GM21723 (cell line): ENCODE measurements around the gene CHN2.

Experiments used
- ATAC-seq: cut with Tn5 transposase; IDR thresholded peaks from one replicate; pipeline ENCODE4 v1.9.1; 2021; ENCODE audit warnings: mild to moderate bottlenecking, moderate library complexity; ENCODE audit not compliant: unreplicated experiment

The CHN2 gene

GRCh38 chr7:29421010-29421956 is 226.7 kb downstream of the CHN2 start:
- no peak for ATAC-seq

- ATAC-seq = no peak
Observed at GRCh38 chr7:29422829-29423228, 228.3 kb downstream of the CHN2 start.

- ATAC-seq = no peak
Observed at GRCh38 chr7:29424295-29424983, 229.9 kb downstream of the CHN2 start.

GRCh38 chr7:29424984-29425309 is 230.4 kb downstream of the CHN2 start:
- ATAC-seq = no peak

GRCh38 chr7:29426587-29426986 is 232.0 kb downstream of the CHN2 start:
- ATAC-seq = no peak

GRCh38 chr7:29429401-29429800 is 234.8 kb downstream of the CHN2 start:
- ATAC-seq = no peak

- no peak for ATAC-seq
Observed at GRCh38 chr7:29430279-29430949, 235.8 kb downstream of the CHN2 start.

- ATAC-seq = no peak
Observed at GRCh38 chr7:29431686-29432085, 237.1 kb downstream of the CHN2 start.

- no peak for ATAC-seq
Observed at GRCh38 chr7:29432721-29433120, 238.1 kb downstream of the CHN2 start.

GRCh38 chr7:29434380-29434768 is 239.8 kb downstream of the CHN2 start:
- ATAC-seq = no peak

GRCh38 chr7:29435167-29435566 is 240.6 kb downstream of the CHN2 start:
- no peak for ATAC-seq

- ATAC-seq = no peak
Observed at GRCh38 chr7:29435902-29436301, 241.3 kb downstream of the CHN2 start.

- no peak for ATAC-seq
Observed at GRCh38 chr7:29442146-29442545, 247.6 kb downstream of the CHN2 start.

GRCh38 chr7:29443552-29443951 is 249.0 kb downstream of the CHN2 start:
- no peak for ATAC-seq

GRCh38 chr7:29444267-29444666 is 249.7 kb downstream of the CHN2 start:
- no peak for ATAC-seq

- no peak for ATAC-seq
Observed at GRCh38 chr7:29445736-29446135, 251.2 kb downstream of the CHN2 start.

- ATAC-seq = no peak
Observed at GRCh38 chr7:29447828-29448227, 253.3 kb downstream of the CHN2 start.

- no peak for ATAC-seq
Observed at GRCh38 chr7:29449569-29450260, 255.1 kb downstream of the CHN2 start.

GRCh38 chr7:29453021-29453420 is 258.4 kb downstream of the CHN2 start:
- no peak for ATAC-seq

GRCh38 chr7:29454464-29454863 is 259.9 kb downstream of the CHN2 start:
- no peak for ATAC-seq

- no peak for ATAC-seq
Observed at GRCh38 chr7:29454899-29455451, 260.4 kb downstream of the CHN2 start.
